Measurements from ENCODE around the gene SPDYE11.
"Not testable (repeated sequence)": the region's sequence is repeated elsewhere in the genome, so short reads cannot be mapped to it uniquely, and the experiment has no call there.

The SPDYE11 gene, protein sequence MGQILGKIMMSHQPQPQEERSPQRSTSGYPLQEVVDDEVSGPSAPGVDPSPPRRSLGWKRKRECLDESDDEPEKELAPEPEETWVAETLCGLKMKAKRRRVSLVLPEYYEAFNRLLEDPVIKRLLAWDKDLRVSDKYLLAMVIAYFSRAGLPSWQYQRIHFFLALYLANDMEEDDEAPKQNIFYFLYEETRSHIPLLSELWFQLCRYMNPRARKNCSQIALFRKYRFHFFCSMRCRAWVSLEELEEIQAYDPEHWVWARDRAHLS

DNA sequence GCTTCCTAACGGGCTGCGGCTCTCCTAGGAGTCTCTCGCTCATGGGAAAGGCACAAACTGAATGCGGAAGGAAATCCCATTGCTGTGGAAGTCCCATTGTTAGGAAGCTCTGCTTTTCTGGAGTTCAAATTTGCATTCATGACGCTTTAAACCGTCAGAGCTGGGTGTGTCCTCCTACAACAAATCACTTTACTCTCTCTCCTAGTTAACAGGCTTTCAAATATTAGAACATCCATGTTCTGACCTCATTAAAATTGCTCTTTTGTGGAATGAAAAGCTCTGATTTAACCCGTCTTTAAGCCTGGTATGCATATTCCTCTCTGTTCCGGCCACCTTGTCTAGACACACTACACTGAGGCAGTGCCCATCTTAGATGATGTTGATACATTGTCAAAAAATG, at the start of gene SPDYE11:
Gene SPDYE11 (minus strand): TSS at position 101 of the 400 bp plus-strand sequence. CDS start 1,800 bp downstream, outside the sequence.
- in situ Hi-C loops (cut with HindIII; ENCODE audit: low sequenced_read_pairs), result not testable (repeated sequence)

DNA sequence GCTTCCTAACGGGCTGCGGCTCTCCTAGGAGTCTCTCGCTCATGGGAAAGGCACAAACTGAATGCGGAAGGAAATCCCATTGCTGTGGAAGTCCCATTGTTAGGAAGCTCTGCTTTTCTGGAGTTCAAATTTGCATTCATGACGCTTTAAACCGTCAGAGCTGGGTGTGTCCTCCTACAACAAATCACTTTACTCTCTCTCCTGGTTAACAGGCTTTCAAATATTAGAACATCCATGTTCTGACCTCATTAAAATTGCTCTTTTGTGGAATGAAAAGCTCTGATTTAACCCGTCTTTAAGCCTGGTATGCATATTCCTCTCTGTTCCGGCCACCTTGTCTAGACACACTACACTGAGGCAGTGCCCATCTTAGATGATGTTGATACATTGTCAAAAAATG, 28.2 kb upstream of the SPDYE11 start, which contains the start of gene SPDYE9:
Gene SPDYE9 (minus strand): TSS at position 101 of the 400 bp plus-strand sequence. CDS start 1,800 bp downstream, outside the sequence.
- in situ Hi-C loops (cut with HindIII; ENCODE audit: low sequenced_read_pairs), result not testable (repeated sequence)

DNA sequence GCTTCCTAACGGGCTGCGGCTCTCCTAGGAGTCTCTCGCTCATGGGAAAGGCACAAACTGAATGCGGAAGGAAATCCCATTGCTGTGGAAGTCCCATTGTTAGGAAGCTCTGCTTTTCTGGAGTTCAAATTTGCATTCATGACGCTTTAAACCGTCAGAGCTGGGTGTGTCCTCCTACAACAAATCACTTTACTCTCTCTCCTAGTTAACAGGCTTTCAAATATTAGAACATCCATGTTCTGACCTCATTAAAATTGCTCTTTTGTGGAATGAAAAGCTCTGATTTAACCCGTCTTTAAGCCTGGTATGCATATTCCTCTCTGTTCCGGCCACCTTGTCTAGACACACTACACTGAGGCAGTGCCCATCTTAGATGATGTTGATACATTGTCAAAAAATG, 28.0 kb downstream of the SPDYE11 start, which contains the start of gene SPDYE8:
Gene SPDYE8 (minus strand): TSS at position 101 of the 400 bp plus-strand sequence. CDS start 1,800 bp downstream, outside the sequence.
- in situ Hi-C loops (cut with HindIII; ENCODE audit: low sequenced_read_pairs), result not testable (repeated sequence)

DNA sequence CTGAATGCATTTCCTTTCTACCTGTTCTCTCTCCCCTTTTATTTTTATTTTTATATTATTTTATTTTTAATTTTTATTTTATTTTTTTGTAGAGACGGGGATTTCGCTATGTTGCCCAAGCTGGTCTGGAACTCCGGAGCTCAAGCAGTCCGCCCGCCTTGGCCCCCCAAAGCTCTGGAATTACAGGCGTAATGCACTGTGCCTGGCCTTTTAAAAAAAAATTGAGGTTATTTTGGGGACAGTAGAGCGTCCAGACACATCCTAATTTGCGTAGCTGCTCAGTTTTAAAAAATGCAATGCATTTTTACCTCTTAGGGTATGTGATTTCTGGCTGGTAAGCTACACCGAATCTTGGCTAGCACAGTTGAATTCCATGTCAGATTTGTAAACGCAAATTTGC, 51.2 kb downstream of the SPDYE11 start:
- in situ Hi-C loops (cut with HindIII; ENCODE audit: low sequenced_read_pairs), result not testable (repeated sequence)

DNA sequence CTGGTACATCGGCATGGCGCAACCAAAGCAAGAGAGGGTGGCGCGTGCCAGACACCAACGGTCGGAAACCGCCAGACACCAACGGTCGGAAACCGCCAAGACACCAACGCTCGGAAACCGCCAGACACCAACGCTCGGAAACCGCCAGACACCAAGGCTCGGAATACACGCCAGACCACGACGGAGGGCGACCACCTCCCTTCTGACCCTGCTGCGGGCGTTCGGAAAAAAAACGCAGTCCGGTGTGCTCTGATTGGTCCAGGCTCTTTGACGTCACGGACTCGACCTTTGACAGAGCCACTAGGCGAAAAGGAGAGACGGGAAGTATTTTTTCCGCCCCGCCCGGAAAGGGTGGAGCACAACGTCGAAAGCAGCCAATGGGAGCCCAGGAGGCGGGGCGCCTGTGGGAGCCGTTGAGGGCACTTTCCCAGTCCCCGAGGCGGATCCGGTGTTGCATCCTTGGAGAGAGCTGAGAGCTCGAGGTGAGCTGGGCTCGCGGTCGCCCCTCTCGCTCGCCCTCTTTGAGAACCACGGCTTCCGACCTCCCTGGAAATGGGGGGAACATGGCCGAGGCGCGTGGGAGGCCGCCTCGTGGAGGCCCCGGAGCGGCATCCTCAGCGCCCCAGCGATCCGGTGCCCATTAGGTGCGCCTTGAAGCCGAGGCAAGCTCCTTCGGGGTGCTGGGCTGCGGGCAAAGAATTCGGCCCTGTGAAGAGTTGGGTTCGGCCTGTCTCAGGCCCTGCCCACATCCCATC, 51.8 kb downstream of the SPDYE11 start:
- in situ Hi-C loops (cut with HindIII; ENCODE audit: low sequenced_read_pairs), result not testable (repeated sequence)

DNA sequence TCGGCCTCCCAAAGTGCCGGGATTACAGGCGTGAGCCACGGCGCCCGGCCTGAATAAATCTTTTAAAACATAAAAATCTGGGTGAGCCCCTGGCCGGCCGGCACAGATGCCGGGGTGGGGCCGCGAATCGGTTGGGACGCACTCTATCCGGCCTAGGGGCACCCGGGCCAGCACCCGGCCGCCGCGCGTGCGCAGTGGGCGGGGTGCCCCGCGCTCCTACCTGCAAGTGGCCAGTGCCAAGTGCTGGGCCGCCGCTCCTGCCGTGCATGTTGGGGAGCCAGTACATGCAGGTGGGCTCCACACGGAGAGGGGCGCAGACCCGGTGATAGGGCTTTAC, 52.4 kb downstream of the SPDYE11 start:
- in situ Hi-C loops (cut with HindIII; ENCODE audit: low sequenced_read_pairs), result not testable (repeated sequence)

DNA sequence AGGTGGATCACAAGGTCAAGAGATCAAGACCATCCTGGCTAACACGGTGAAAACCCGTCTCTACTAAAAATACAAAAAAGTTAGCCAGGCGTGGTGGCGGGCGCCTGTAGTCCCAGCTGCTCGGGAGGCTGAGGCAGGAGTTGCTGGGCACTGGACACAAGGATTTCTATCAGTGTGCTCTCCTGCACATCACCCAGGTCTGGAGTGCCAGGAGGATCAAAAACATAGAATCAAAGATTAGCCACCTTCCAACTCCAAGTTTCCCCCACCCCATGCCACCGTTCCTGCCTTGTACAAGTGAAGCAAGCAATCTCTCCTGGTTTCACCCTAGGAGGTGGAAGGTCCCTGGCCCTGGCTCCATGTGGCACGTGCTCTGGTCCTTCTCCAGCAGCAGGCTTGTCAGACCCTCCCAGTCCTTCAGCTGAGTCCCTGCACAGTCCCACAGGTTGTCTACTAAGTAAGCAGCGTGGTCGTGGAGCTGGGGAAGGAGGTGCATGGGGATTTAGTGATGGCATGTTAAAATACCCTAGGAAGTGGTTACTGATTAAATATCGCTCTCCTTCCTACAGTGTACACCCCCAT, 59.7 kb downstream of the SPDYE11 start:
- in situ Hi-C loops (cut with HindIII; ENCODE audit: low sequenced_read_pairs), result not testable (repeated sequence)

Data from endothelial cell of hepatic sinusoid (primary cell).